GM15510 (cell line): ENCODE measurements around the gene MCM3AP.

Source experiments
- POLR2A ChIP-seq: IDR thresholded peaks from 3 replicates; pipeline ENCODE4 v1.6.1; 2011; ENCODE audit warnings: borderline replicate concordance; ENCODE audit not compliant: insufficient read length; ENCODE audit errors: extremely low read depth

Gene MCM3AP

DNA sequence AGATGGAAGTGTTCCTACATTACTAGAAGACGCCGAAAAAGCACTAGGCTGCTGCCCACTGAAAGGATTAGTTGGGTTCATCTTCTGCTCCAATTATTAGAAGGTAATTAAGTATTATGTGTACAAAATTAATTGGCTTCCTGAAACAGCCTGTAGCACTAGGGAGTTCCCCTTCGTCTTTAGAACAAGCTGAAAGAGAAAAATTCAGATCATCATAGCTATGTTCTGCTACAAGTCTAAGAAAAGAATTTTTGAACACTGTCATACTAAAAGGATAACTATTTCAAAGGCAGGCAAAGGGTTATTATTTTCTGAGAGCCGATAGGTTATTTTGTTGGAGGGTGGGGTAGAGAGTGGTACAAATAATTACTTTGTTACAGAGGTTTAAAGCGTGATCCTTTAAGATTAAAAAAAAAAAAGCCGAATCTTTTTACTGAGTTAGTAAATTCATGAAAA is at the start of gene MCM3AP:
Gene MCM3AP, minus strand, starts transcription at position 406 of the 456 bp plus-strand sequence. Its CDS starts 325 bp downstream, at position 81.
- TF ChIP-seq POLR2A: no peak

DNA sequence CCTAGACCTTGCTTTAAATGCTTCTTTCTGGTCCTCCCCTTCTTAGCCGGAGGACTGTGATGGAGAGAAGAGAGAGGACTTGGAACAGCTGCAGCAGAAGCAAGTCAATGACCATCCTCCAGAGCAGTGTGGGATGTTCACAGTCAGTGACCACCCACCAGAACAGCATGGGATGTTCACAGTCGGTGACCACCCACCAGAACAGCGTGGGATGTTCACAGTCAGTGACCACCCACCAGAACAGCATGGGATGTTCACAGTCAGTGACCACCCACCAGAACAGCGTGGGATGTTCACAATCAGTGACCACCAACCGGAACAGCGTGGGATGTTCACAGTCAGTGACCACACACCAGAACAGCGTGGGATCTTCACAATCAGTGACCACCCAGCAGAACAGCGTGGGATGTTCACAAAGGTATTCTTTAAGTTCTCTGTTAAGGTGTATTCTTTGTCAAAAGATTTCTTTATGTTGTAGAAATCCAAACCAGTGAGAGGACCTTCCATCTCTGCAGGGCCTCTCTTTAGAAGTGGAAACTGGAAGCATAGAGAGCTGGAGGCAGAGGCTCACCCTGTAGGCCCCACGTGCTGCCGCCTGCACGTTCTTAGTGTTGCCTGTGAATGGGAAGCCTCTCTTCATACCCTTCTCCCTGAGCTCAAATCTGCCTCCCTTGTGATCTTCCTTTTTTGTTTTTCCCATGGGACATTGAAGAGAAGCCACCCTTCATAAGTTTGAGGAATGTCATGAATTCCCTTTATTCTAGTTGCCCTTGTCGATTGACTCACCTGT is 49.1 kb upstream of the MCM3AP start:
- TF ChIP-seq POLR2A: no peak

DNA sequence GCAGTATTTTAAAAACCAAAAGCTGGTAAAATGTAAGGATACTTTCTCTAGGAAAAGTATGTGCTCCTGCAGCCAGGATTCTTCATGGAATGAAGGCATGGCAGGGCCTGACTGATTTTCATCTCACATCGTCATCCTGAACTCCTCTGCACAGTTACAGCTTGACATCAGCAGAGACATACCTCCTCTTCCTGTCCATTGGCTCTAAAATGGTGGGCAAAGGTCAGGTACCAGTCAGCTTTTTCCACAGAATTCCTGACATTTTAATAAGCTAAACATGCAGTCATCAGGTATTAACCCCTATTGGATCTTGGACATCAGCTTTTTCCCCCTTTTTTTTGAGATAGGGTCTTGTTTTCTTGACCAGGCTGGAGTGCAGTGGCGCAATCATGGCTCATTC is 44.4 kb upstream of the MCM3AP start:
- TF ChIP-seq POLR2A: no peak

DNA sequence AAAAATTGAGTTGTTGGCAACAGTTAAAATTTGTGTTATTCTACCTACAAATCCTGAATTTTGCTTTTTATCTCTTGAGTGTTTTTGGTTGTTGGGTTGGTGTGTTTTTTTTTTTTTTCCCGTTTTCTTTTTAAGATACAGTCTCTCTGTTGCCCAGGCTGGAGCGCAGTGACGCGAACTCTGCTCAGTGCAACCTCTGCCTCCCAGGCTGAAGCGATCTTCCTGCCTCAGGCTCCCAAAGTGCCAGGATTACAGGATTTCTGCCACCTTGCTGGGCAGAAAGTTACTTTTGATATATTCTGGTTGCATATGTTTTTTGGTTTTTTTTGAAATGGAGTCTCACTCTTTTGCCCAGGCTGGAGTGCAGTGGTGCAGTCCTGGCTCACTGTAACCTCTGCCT is 42.7 kb upstream of the MCM3AP start:
- TF ChIP-seq POLR2A: no peak

DNA sequence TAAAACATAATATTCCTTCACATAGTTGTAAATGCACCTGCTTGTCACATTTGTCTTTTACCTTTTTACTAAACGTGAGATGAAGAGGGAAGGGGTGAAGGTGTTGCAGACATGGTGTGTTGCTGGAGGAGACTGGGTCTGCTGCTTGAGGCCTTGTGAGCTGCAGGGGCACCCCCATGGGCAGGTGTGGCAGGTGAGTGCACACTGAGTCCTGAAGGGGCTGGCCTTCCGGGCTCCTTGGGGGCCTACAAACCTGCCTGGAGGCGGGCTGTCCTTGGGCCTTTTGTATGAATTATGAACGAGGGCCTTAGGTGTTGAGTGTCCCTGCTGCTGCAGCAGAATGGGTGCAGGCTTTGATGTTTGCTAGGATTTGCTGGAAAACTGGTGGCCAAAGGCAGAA is 42.3 kb upstream of the MCM3AP start:
- TF ChIP-seq POLR2A: no peak

DNA sequence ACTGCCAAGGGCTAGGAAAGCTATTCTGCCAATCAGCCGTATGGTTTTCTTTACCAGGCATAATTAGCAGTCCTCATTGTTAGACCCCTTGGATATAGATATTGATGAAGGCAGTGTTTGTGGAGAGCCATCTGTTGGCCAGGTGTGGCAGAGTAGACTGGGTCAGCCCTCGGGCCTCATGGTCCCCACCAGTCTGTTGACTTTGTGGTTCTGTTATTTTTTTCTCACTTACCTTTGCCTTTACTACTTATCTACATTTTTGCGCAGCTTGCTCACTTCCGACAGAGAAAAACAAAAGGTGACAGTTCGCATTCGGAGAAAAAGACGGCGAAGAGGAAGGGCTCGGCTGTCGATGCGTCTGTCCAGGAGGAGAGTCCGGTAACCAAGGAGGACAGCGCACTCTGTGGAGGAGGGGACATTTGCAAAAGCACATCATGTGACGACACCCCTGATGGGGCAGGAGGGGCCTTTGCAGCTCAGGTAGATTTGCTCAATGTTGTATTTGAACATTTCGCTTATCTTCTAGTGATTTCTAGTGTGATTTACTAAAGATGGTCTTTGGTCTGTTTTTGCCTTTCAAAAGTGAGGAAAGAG is 40.8 kb upstream of the MCM3AP start:
- no peak for TF ChIP-seq POLR2A

DNA sequence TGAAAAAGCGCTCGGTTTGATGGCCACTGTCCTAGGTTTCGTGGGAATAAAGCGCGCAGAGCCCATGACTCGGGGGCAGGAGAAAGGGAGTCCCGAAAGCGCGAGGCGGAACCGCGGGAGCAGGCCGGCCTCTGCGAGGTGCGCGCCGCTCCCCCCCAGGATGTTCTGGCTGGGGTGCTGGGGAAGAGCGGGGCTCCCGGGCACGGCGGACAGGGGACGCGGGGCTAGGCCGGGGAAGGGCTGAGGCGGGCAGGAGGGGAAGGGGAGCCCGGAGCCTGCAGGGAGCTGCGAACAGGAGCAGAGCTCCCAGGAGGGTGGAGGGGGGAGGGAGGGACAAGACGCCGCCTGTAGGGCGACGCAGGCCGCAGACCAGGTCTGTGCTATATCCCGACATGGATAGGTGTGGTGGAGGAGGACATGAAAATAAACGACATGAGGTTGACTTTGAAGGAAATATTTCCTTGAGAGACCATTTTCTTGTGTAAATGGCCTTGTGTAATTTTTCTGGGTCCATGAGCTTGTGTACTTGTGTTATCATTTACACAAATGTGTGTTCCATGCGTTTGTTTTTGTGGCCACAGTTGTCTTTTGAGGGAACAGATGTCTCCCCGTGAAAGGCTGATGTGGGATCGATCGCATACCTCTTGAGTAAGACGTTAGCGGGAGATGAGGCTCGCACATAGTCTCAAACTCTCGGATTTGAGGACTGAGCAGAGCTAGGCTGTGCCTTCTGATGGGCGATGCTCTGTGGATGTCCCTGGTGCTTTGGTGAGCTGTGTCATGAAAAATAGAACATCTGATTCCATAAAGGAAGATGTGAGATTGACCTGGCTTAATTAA is 39.9 kb upstream of the MCM3AP start:
- TF ChIP-seq POLR2A: no peak

DNA sequence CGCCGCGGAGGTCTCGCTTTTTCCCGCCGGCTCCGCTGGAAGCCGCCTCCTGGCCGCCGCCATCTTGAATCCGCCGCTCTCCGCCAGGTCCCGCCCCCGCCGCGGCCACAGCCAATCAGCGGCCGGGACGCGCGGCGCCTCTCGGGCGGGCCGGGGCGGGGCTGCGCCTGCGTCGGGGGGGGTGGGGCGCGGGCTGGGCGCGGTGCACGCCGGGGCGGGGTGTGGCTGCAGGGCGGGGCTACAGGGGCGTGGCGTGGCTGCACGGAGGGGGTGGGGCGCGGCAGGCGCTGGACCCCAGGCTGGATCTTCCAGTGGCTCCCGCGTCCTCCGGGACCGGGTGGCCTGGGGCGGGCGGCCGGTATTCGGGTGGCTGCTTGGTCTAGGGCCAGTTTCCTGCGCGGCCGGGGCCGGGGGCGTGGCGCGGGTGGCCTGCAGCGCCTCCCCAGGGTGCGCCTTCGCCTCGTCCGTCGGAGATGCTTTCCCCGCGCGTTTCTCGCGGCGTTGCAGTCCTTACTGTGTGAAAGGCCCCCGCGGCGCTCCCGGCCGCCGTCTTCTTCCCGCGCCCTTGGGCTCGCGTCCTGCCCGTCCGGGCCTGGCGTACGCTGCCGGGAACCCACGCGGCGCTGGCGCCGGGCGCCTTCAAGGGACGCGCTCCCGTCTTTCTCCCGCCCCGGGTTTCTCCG is 39.1 kb upstream of the MCM3AP start:
- TF ChIP-seq POLR2A: peak; percentile 60

DNA sequence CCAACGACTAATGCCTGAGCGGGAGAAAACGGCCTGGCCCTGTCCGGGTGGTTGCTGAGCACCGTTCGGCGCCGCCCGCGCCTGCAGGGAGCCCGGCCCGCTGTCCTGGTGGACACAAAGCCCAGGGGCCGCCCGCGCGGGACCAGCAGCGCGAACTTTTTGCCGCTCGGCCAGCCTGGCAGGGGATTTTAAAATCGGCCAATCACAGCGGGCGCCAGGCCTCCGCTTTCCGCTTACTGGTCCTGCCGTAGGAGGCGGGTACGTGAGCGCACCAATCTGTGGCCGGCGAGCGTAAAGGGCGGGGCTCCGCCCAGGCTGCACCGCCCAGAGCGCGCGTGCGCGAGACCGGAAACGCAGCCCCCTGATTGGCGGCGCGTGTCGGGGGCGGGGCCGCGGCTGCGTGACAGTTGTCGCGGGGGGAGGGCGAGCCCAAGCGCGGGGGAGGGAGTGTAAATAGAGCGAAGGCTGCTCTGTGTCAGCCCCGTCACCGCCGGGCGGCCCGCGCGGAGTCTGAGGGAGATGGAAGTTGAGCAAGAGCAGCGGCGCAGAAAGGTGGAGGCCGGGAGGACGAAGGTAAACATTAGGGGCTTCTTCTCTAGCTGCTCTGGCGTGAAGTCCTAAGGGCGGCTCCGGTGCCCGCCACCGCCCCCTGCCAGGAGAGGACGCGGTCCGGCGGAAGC is 38.4 kb upstream of the MCM3AP start, which contains the start of the genes C21orf58 and PCNT:
Gene C21orf58, minus strand, starts transcription at position 161 of the 680 bp plus-strand sequence. CDS start 1,132 bp downstream, outside the sequence.
Gene PCNT, plus strand, starts transcription at position 447 of the 680 bp plus-strand sequence. Its CDS starts 73 bp downstream, at position 520.
- TF ChIP-seq POLR2A: peak; percentile 85

DNA sequence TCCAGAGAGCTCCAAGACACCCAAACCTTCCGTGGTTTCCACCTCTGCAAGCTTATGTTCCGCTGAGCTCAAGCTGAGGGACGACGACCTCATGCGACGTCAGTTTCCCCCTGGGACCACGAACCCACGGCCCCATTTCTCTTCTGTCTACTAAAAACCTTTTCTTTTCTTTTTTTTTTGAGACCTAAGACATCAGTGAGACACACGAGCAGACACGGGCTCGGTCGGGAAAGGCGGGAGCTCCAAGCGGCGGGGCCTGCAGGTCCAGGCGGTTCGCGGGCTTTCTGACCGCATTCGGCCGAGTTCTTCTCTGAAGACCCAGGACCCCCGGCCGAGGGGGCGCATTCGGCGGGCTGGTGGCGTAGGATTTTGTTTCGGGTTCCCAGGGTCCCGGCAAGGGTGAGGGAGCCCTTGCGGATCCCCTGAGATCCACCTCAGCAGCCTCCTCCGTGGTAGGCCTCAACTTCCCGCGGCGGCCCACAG is 37.9 kb upstream of the MCM3AP start:
- TF ChIP-seq POLR2A: no peak

DNA sequence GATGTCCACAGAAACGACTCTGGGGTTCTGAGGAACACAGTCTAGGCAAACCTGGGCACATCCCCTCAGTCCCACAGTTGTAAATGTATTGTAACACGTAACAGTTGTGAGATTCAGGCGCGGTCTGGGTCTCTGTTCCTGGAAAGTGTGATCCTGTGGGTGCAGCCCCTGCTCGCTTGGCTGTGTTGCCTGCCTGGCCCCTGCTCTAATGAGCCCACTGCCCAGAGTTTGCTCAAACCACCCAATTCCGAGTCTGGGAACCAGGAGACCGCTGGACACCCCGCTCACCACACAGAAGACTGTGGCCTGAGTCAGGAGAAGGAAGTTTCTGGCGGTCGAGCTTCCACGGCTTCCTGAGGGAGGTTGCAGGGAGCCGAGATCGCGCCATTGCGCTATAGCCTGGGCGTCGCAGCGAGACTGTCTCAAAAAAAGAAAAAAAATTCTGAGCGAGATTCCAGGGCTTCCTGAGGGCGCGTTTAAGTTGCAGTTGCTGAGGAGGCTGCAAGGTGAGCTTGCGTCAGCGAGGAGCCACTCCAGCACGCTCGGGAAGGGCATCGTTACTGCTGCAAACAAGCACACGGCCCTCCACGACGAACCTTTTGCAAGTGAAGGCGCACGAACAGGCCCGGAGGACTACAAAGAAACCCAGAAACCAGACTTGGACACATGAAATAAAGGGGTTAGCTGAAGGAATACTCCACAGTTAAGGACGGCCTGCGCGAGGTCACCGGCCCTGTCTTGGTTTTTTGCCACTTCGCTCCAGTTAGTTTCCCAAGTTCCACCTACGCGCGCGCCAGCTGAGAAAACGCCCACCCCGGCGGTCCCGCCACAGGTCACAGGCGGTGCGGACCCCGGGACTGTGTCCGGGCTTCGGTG is 37.2 kb upstream of the MCM3AP start:
- TF ChIP-seq POLR2A: no peak

DNA sequence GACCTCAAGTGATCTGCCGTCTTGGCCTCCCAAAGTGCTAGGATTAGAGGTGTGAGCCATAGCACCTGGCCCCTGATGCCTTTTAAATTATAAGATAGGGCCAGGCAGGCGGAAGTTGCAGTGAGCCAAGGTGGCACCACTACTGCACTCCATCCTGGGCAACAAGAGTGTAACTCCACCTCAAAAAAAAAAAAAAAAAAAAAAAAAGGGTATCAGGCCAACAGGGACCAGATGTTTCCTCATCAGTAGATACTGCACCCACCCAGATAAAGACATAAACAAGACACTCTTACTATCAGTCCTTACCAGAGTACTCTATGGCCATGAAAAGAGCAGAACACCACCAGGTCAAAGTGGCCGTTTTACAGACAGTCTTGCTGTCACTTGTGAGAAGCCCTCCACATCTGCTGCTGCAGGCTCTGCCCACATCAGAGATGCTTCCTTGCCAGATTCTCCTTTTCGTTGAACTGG is 35.0 kb upstream of the MCM3AP start:
- no peak for TF ChIP-seq POLR2A

DNA sequence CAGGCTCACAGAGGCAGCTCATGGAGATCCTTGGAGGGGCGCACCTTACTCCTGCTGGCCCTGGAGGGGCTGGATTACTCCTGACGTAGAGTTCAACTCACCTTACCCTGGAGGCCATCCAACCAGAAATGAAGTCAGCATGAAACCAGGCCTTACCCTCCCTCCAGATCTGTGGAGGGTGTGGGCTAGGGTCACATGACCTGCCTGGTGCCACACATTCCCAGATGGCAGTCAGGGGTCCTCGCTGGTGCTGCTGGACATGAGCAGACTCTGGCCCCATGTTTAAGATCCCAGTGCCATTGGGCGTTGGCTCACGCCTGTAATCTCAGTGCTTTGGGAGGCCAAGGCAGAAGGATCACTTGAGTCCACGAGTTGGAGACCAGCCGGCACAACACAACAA is 33.8 kb upstream of the MCM3AP start:
- TF ChIP-seq POLR2A: no peak
